Keratinocyte (primary cell): ENCODE measurements around the gene METTL4. TPM values are rescaled to one million over a fixed set of nuclear protein-coding genes. Genes with fewer than 3 reads are reported as not detected.

ENCODE experiments used
- DNase-seq: peaks from one replicate; pipeline ENCODE4 v3.0.0-alpha.2; 2011; ENCODE audit warnings: low read depth, missing footprints, low spot score
- FAIRE-seq: peaks from 2 replicates; lab custom pipeline; 2011; peaks lifted over from hg19 to GRCh38; lab: Jason Lieb, UNC
- H2AFZ ChIP-seq: 2 replicates; pipeline ENCODE4 v1.6.0; 2012; ENCODE audit warnings: low read length, control low read depth, inconsistent platforms; ENCODE audit not compliant: control insufficient read depth
- H3K27ac ChIP-seq: 2 replicates; pipeline ENCODE4 v1.5.1; 2011; ENCODE audit warnings: low read length; ENCODE audit not compliant: control insufficient read depth, insufficient read depth
- H3K27me3 ChIP-seq: 3 replicates; pipeline ENCODE4 v1.6.0; 2011; ENCODE audit warnings: low read length; ENCODE audit not compliant: control insufficient read depth, insufficient read depth; ENCODE audit errors: extremely low read depth
- H3K36me3 ChIP-seq, 2 experiments: 2 replicates in 1 of 2; 3 replicates in 1 of 2; pipeline ENCODE4 v1.5.1; 2011; ENCODE audit warnings: low read length in 2 of 2, mild to moderate bottlenecking in 1 of 2; ENCODE audit not compliant: control insufficient read depth in 2 of 2, insufficient read depth in 2 of 2; ENCODE audit errors: extremely low read depth in 1 of 2
- H3K4me1 ChIP-seq: 3 replicates; pipeline ENCODE4 v1.5.1; 2011; ENCODE audit warnings: low read length; ENCODE audit not compliant: control insufficient read depth, insufficient read depth; ENCODE audit errors: extremely low read depth
- H3K4me2 ChIP-seq: 3 replicates; pipeline ENCODE4 v1.6.0; 2011; ENCODE audit warnings: low read depth, low read length; ENCODE audit not compliant: control insufficient read depth, insufficient read depth; ENCODE audit errors: extremely low read depth
- H3K4me3 ChIP-seq, 3 experiments: fragments of 200-600 bp in 1 of 3; sonication (generic) in 1 of 3; 2 replicates in 2 of 3; 3 replicates in 1 of 3; pipeline ENCODE4 v1.5.1; 2011 to 2016; ENCODE audit warnings: low read length in 3 of 3, mild to moderate bottlenecking in 3 of 3, control low read depth in 2 of 3, inconsistent platforms in 1 of 3, low read depth in 1 of 3, mixed read lengths in 1 of 3, mixed run types in 1 of 3, moderate library complexity in 1 of 3; ENCODE audit not compliant: control insufficient read depth in 2 of 3, insufficient read depth in 2 of 3; ENCODE audit errors: extremely low read depth in 1 of 3
- H3K79me2 ChIP-seq: 2 replicates; pipeline ENCODE4 v1.6.0; 2012; ENCODE audit warnings: low read length; ENCODE audit not compliant: control insufficient read depth, insufficient read depth
- H3K9ac ChIP-seq: 3 replicates; pipeline ENCODE4 v1.6.0; 2011; ENCODE audit warnings: low read length; ENCODE audit not compliant: control insufficient read depth, insufficient read depth; ENCODE audit errors: extremely low read depth
- H3K9me1 ChIP-seq: 3 replicates; pipeline ENCODE4 v1.6.0; 2011; ENCODE audit warnings: low read length; ENCODE audit not compliant: control insufficient read depth, insufficient read depth; ENCODE audit errors: extremely low read depth
- H3K9me3 ChIP-seq: 2 replicates; pipeline ENCODE4 v1.5.1; 2012; ENCODE audit warnings: low read depth, low read length; ENCODE audit not compliant: control insufficient read depth
- H4K20me1 ChIP-seq: 3 replicates; pipeline ENCODE4 v1.6.0; 2011; ENCODE audit warnings: low read length; ENCODE audit not compliant: control insufficient read depth, insufficient read depth; ENCODE audit errors: extremely low read depth
- EZH2 ChIP-seq: IDR thresholded peaks from one replicate; pipeline ENCODE4 v1.6.1; 2012; ENCODE audit warnings: inconsistent platforms, mild to moderate bottlenecking, low read length, moderate library complexity
- dilution Hi-C: fragments of 300-500 bp; cut with MboI; formaldehyde crosslinking; loops from one replicate; pipeline ENCODE4 v1.7.0; 2020; ENCODE audit warnings: low sequenced_read_pairs; ENCODE audit not compliant: extremely low pct_ligation_motif_present
- polyA plus RNA-seq, 5 experiments: library from polyadenylated mRNA; depleted of rRNA in 3 of 5; stranded (reverse) in 3 of 5; stranded (forward) in 1 of 5; unstranded in 1 of 5; fragments of >200 nt; gene quantifications; 1 replicate in 1 of 5; 2 replicates in 3 of 5; 3 replicates in 1 of 5; pipeline versions ENCODE4 v1.2.1 to v1.2.3, GENCODE V29; 2011 to 2012; ENCODE audit warnings: missing spikeins in 2 of 5, low read depth in 1 of 5, low replicate concordance in 1 of 5
- TF ChIP-seq, protein P1 (sequence below), 3 experiments: IDR thresholded peaks in 1 of 3; conservative IDR thresholded peaks in 1 of 3; optimal IDR thresholded peaks in 1 of 3; 2 replicates in 2 of 3; 3 replicates in 1 of 3; pipeline versions ENCODE3 to v1.5.1; 2011; ENCODE audit warnings: low read length in 3 of 3, mild to moderate bottlenecking in 3 of 3, moderate library complexity in 2 of 3, control low read depth in 1 of 3, inconsistent platforms in 1 of 3; ENCODE audit not compliant: insufficient read depth in 2 of 3; ENCODE audit errors: extremely low read depth in 1 of 3

Gene METTL4
- polyA plus RNA-seq, 1 donor (not counting 4 experiments of a cell fraction or from before 2014, with no cell fraction given), result 10.2 TPM

DNA sequence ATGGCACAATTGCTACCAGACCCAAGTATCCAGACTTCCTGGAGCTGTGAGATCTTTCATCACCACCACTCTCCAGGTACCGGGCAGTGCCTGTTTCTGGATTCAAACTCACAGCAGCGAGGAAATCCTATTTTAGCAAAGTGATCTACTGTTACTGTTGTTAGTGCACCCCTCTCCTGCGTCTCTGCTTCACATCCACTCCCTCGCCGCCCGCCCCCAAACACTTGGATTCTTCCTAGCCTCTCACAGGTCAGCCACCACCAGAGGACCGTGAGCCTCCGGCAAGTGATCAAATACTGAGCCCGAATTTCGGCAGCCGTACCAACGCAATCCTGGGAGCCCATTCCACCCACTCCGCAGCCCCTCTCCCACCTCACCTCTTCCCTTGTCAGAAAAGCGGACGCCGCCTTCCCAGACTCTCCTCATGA, 519 bp downstream of the METTL4 start:
- H3K9me3 ChIP-seq, result no peaks in the 10 kb centered on the region
- H3K4me2 ChIP-seq, result peak overlapping the region; percentile 85
- dilution Hi-C loops, result no loop called here
- H3K9me1 ChIP-seq, result no peaks in the 10 kb centered on the region
- peaks cover 0 to 6% of the 10 kb centered on the region in 2 experiments for H3K36me3 ChIP-seq
- H3K9ac ChIP-seq, result peak overlapping the region; percentile 97
- peak overlapping the region; percentile 94 for H2AFZ ChIP-seq
- no peak for DNase-seq
- TF ChIP-seq, protein P1, sequence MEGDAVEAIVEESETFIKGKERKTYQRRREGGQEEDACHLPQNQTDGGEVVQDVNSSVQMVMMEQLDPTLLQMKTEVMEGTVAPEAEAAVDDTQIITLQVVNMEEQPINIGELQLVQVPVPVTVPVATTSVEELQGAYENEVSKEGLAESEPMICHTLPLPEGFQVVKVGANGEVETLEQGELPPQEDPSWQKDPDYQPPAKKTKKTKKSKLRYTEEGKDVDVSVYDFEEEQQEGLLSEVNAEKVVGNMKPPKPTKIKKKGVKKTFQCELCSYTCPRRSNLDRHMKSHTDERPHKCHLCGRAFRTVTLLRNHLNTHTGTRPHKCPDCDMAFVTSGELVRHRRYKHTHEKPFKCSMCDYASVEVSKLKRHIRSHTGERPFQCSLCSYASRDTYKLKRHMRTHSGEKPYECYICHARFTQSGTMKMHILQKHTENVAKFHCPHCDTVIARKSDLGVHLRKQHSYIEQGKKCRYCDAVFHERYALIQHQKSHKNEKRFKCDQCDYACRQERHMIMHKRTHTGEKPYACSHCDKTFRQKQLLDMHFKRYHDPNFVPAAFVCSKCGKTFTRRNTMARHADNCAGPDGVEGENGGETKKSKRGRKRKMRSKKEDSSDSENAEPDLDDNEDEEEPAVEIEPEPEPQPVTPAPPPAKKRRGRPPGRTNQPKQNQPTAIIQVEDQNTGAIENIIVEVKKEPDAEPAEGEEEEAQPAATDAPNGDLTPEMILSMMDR (optimal IDR thresholded peaks at IDR 0.05 in 1 of 3, IDR thresholded peaks at IDR 0.05 in 1 of 3, conservative IDR thresholded peaks at IDR 0.05 in 1 of 3; ENCODE audit: extremely low read depth in 1 of 3, insufficient read depth in 2 of 3, low read length in 3 of 3), result peak in 1 of 3 experiments; percentile 39
- no peak for TF ChIP-seq EZH2
- no peaks in the 10 kb centered on the region for H4K20me1 ChIP-seq
- H3K4me3 ChIP-seq, result peak overlapping the region; percentile 63 to 94 (median 90)
- H3K27me3 ChIP-seq, result no peaks in the 10 kb centered on the region
- H3K4me1 ChIP-seq, result peaks cover 21% of the 10 kb centered on the region
- H3K27ac ChIP-seq, result peak overlapping the region; percentile 99
- no peak for FAIRE-seq
- H3K79me2 ChIP-seq, result peaks cover 44% of the 10 kb centered on the region

DNA sequence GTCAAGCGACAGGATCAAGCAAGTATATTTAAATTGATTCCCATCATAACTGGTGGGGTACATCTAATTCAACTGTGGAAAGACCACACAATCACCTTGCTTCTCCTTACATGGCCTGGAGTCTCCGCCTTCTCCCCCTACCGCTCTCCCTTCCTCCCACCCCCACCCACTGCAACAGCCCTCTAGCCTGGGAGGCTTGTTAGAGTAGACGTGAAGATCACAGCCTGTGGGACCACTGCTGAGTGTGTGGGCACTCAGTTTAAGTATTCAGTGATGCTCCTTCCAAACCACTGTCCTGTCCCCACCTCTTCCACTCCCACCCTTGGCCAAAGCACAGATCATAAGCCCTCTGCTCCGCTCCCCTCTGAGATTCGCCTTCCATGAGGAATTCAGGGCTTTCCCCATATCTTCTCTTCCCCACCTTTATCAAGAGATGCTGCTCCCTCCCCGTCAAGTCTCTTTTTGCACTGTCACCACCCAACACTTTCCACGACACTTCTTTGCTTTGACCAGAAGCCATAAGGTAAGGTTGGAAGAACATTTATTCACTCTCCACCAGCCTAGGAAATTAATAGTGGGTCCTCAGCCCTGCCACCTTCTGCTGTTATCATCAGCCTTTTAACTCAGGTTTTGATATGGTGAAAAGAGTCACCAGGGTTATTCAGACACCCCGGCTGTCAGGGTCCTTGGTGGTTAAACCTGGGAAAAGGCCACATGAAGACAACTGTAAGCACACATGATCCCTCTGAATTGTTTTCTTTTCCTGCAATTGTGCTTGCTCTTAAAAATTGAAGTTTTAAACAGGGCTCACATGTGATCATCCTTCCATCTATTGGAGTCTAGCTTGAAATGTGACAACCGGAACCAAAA, 1.7 kb downstream of the METTL4 start:
- TF ChIP-seq, protein P1 (optimal IDR thresholded peaks at IDR 0.05 in 1 of 3, IDR thresholded peaks at IDR 0.05 in 1 of 3, conservative IDR thresholded peaks at IDR 0.05 in 1 of 3; ENCODE audit: extremely low read depth in 1 of 3, insufficient read depth in 2 of 3, low read length in 3 of 3), result no peak
- no peak for TF ChIP-seq EZH2
- H3K9me1 ChIP-seq, result no peaks in the 10 kb centered on the region
- H3K27me3 ChIP-seq, result no peaks in the 10 kb centered on the region
- peaks cover 0 to 4% of the 10 kb centered on the region in 2 experiments for H3K36me3 ChIP-seq
- H2AFZ ChIP-seq, result no peak overlapping the region
- peaks cover 21% of the 10 kb centered on the region for H3K4me1 ChIP-seq
- peaks cover 44% of the 10 kb centered on the region for H3K79me2 ChIP-seq
- DNase-seq (no peak), FAIRE-seq (no peak)
- H3K9ac ChIP-seq, result peak overlapping the region; percentile 97
- H4K20me1 ChIP-seq, result no peaks in the 10 kb centered on the region
- peak overlapping the region; percentile 2 to 94 (median 90) for H3K4me3 ChIP-seq
- peak overlapping the region; percentile 85 for H3K4me2 ChIP-seq
- dilution Hi-C loops, result no loop called here
- no peaks in the 10 kb centered on the region for H3K9me3 ChIP-seq
- H3K27ac ChIP-seq, result no peak overlapping the region
